ENCODE data around the gene PRDM11. TPM values are rescaled to one million over a fixed set of nuclear protein-coding genes. Genes with fewer than 3 reads are reported as not detected.

PRDM11 gene
- total and polyA plus RNA-seq, 2 of the 8 experiments (the other 6 are each of a cell fraction or from before 2014, with no cell fraction given), result 3.6 to 11.7 TPM

GRCh38 chr11:45102361-45102809, 44.1 kb upstream of the PRDM11 start (continued):
- no peak for TF ChIP-seq EP300 (IDR thresholded peaks at IDR 0.05; ENCODE audit: borderline replicate concordance in 1 of 2, low read depth in 2 of 2, low read length in 2 of 2)

Measured in H1 (cell line).